K562 (cell line): ENCODE results near the gene DDR1. TPM values are rescaled to one million over a fixed set of nuclear protein-coding genes. Genes with fewer than 3 reads are reported as not detected.

Source experiments
- CCNT2 ChIP-seq: IDR thresholded peaks from 2 replicates; pipeline ENCODE4 v1.6.1; 2011; ENCODE audit warnings: borderline replicate concordance, low read depth, mild to moderate bottlenecking, moderate library complexity, mixed read lengths, low read length; ENCODE audit not compliant: insufficient read length; ENCODE audit errors: extremely low read depth
- CSDE1 ChIP-seq, 2 experiments: fragments of 450-650 bp; IDR thresholded peaks; 2 replicates each; pipeline ENCODE4 v1.6.1; 2016; ENCODE audit warnings: mild to moderate bottlenecking in 1 of 2
- CTCFL ChIP-seq: IDR thresholded peaks from 2 replicates; pipeline ENCODE4 v1.6.1; 2011; ENCODE audit warnings: borderline replicate concordance, low read depth, mild to moderate bottlenecking, moderate library complexity, low read length; ENCODE audit not compliant: insufficient read depth, poor library complexity, severe bottlenecking
- CXXC5 ChIP-seq: fragments of 250-450 bp; sonication (Bioruptor Pico); IDR thresholded peaks from 2 replicates; pipeline ENCODE4 v1.8.0; 2022; ENCODE audit warnings: inconsistent platforms, mild to moderate bottlenecking, moderate library complexity
- EP300 ChIP-seq: IDR thresholded peaks from 2 replicates; pipeline ENCODE4 v1.6.1; 2012; ENCODE audit warnings: low read length, improper control_type of control experiment
- HDAC3 ChIP-seq: fragments of 450-650 bp; IDR thresholded peaks from 2 replicates; pipeline ENCODE4 v1.6.1; 2018; ENCODE audit warnings: borderline replicate concordance, mild to moderate bottlenecking, moderate library complexity; ENCODE audit not compliant: partially characterized antibody
- HOXB6 ChIP-seq: fragments of 250-450 bp; sonication (Bioruptor Pico); IDR thresholded peaks from 2 replicates; pipeline ENCODE4 v1.5.1; 2022; ENCODE audit warnings: mild to moderate bottlenecking, borderline replicate concordance
- L3MBTL2 ChIP-seq: fragments of 450-650 bp; IDR thresholded peaks from 2 replicates; pipeline ENCODE4 v1.6.1; 2016; ENCODE audit warnings: mild to moderate bottlenecking, moderate library complexity
- LEF1 ChIP-seq: fragments of 450-650 bp; IDR thresholded peaks from 2 replicates; pipeline ENCODE4 v1.6.1; 2016; ENCODE audit warnings: mild to moderate bottlenecking
- MAZ ChIP-seq, 2 experiments: fragments of 450-650 bp in 1 of 2; sonication (generic) in 1 of 2; formaldehyde crosslinking; IDR thresholded peaks in 1 of 2; conservative IDR thresholded peaks in 1 of 2; 2 replicates each; pipeline versions ENCODE4 v1.4.0 to v1.5.0; 2020; ENCODE audit warnings: mild to moderate bottlenecking in 1 of 2, missing genetic modification reagents in 1 of 2
- MECOM ChIP-seq: fragments of 250-450 bp; sonication (Bioruptor Pico); IDR thresholded peaks from 2 replicates; pipeline ENCODE4 v1.8.0; 2022; ENCODE audit warnings: inconsistent platforms
- NFRKB ChIP-seq: fragments of 450-650 bp; IDR thresholded peaks from 2 replicates; pipeline ENCODE4 v1.6.1; 2016; ENCODE audit warnings: low read depth
- POLR2AphosphoS2 ChIP-seq: IDR thresholded peaks from 2 replicates; pipeline ENCODE4 v1.6.1; 2012; ENCODE audit warnings: low read length, improper control_type of control experiment
- POLR2AphosphoS5 ChIP-seq: IDR thresholded peaks from 2 replicates; pipeline ENCODE4 v1.6.1; 2011; ENCODE audit warnings: mild to moderate bottlenecking, low read depth, low read length, moderate library complexity; ENCODE audit not compliant: control insufficient read depth, insufficient read depth
- RBBP5 ChIP-seq: fragments of 200-600 bp; sonication (generic); IDR thresholded peaks from 2 replicates; pipeline ENCODE4 v1.6.1; 2012; ENCODE audit warnings: borderline replicate concordance, mild to moderate bottlenecking, low read length, control low read depth, inconsistent platforms; ENCODE audit not compliant: insufficient read depth, poor library complexity, severe bottlenecking
- RFX1 ChIP-seq: fragments of 450-650 bp; IDR thresholded peaks from 2 replicates; pipeline ENCODE4 v1.6.1; 2016; ENCODE audit warnings: mild to moderate bottlenecking, moderate library complexity
- SMAD4 ChIP-seq: fragments of 250-450 bp; sonication (Bioruptor Pico); conservative IDR thresholded peaks from 2 replicates; pipeline ENCODE4 v1.8.0; 2021; ENCODE audit warnings: inconsistent platforms, mild to moderate bottlenecking, moderate library complexity
- TAF7 ChIP-seq: fragments of 450-650 bp; IDR thresholded peaks from 2 replicates; pipeline ENCODE4 v1.6.1; 2016; ENCODE audit warnings: missing genetic modification characterization, missing compliant biosample characterization
- TSC22D4 ChIP-seq: fragments of 450-650 bp; IDR thresholded peaks from 2 replicates; pipeline ENCODE4 v1.6.1; 2016; ENCODE audit warnings: missing genetic modification characterization, missing biosample characterization, control low read depth
- U2AF2 ChIP-seq: fragments of 200-400 bp; formaldehyde crosslinking; optimal IDR thresholded peaks from 2 replicates; pipeline ENCODE3; 2017; ENCODE audit warnings: low read depth, mild to moderate bottlenecking, low read length
- ZNF165 ChIP-seq: fragments of 250-450 bp; sonication (Bioruptor Pico); IDR thresholded peaks from 2 replicates; pipeline ENCODE4 v1.4.0; 2020; ENCODE audit warnings: borderline replicate concordance
- ZNF280A ChIP-seq: fragments of 450-650 bp; IDR thresholded peaks from 2 replicates; pipeline ENCODE4 v1.6.1; 2018; ENCODE audit warnings: mild to moderate bottlenecking, low read depth; ENCODE audit not compliant: partially characterized antibody
- ZNF395 ChIP-seq: fragments of 200-800 bp; sonication (Bioruptor generic); IDR thresholded peaks from 2 replicates; pipeline ENCODE4 v1.6.1; 2017; ENCODE audit warnings: missing genetic modification characterization, missing compliant biosample characterization
- ZNF584 ChIP-seq: fragments of 200-800 bp; sonication (Bioruptor generic); IDR thresholded peaks from 2 replicates; pipeline ENCODE4 v1.6.1; 2016; ENCODE audit warnings: low read depth, mild to moderate bottlenecking, missing genetic modification characterization, missing compliant biosample characterization
- polyA plus RNA-seq, 8 experiments: library from polyadenylated mRNA; depleted of rRNA in 4 of 8; stranded (reverse) in 5 of 8; unstranded in 3 of 8; fragments of >200 nt; fragmentation: Nextera tagmentation in 2 of 8; fragmentation: Illumina TruSeq in 1 of 8; extraction: Ambion mirVana in 2 of 8; extraction: Trizol in 1 of 8; gene quantifications; 2 replicates each; pipeline versions ENCODE4 v1.2.1 to v1.2.3, GENCODE V29; 2011 to 2014; ENCODE audit warnings: inconsistent platforms in 1 of 8, missing spikeins in 1 of 8
- total RNA-seq, 7 experiments: library from RNA; depleted of rRNA in 6 of 7; stranded (reverse); fragments of >200 nt in 6 of 7; fragmentation: Illumina TruSeq in 2 of 7; extraction: Trizol in 2 of 7; gene quantifications; 2 replicates each; pipeline versions ENCODE4 v1.2.1 to v1.2.3, GENCODE V29; 2011 to 2021; ENCODE audit warnings: low replicate concordance in 1 of 7

DDR1 gene
- total and polyA plus RNA-seq, 9 of the 15 experiments (the other 6 are each of a cell fraction or from before 2014, with no cell fraction given), result 1.4 to 44.6 (median 12.2) TPM

- TF ChIP-seq U2AF2, result no peak
- no peak for TF ChIP-seq POLR2AphosphoS2
- no peak for TF ChIP-seq LEF1
- peak; percentile 69 for TF ChIP-seq RFX1
- no peak for TF ChIP-seq MAZ (CRISPR knock-in tag; conservative IDR thresholded peaks at IDR 0.05 in 1 of 2, IDR thresholded peaks at IDR 0.05 in 1 of 2)
- TF ChIP-seq ZNF280A, result peak; percentile 64
- TF ChIP-seq HDAC3, result no peak
- peak; percentile 63 for TF ChIP-seq NFRKB
- no peak for TF ChIP-seq SMAD4 (CRISPR knock-in tag)
- no peak for TF ChIP-seq ZNF584 (CRISPR knock-in tag)
- no peak for TF ChIP-seq RBBP5
- TF ChIP-seq ZNF395 (CRISPR knock-in tag), result no peak; the same call in 1 of the 2 replicates
- TF ChIP-seq EP300, result no peak
- TF ChIP-seq CXXC5 (CRISPR knock-in tag), result no peak
- no peak for TF ChIP-seq MECOM
- TF ChIP-seq TSC22D4 (tag), result no peak
- no peak for TF ChIP-seq TAF7 (tag)
- no peak for TF ChIP-seq ZNF165 (CRISPR knock-in tag)
- no peak for TF ChIP-seq CSDE1 (IDR thresholded peaks at IDR 0.05)
- TF ChIP-seq L3MBTL2, result no peak
- no peak for TF ChIP-seq POLR2AphosphoS5
- no peak for TF ChIP-seq CCNT2
- TF ChIP-seq CTCFL, result no peak
- no peak for TF ChIP-seq HOXB6 (CRISPR knock-in tag)
Observed at GRCh38 chr6:30873137-30873640, 11.1 kb upstream of the DDR1 start (continued).
